Ectodermal cell (in vitro differentiated cells): ENCODE results near the gene KCNAB3.
A peak's percentile ranks its signal among the peaks of the same experiment; 100 is the strongest.

Experiments used
- H3K27ac ChIP-seq: 2 replicates; pipeline ENCODE4 v1.7.0; 2013; ENCODE audit warnings: mild to moderate bottlenecking, low read depth, low read length; ENCODE audit not compliant: insufficient read depth, poor library complexity, severe bottlenecking
- H3K27me3 ChIP-seq: 2 replicates; pipeline ENCODE4 v1.7.0; 2013; ENCODE audit warnings: mild to moderate bottlenecking, low read length; ENCODE audit not compliant: insufficient read depth, control insufficient read depth, poor library complexity, severe bottlenecking
- H3K36me3 ChIP-seq: one replicate; pipeline ENCODE4 v1.7.0; 2013; ENCODE audit warnings: low read length; ENCODE audit not compliant: control insufficient read depth, insufficient read depth
- H3K4me1 ChIP-seq: one replicate; pipeline ENCODE4 v1.7.0; 2013; ENCODE audit warnings: low read length; ENCODE audit not compliant: control insufficient read depth, insufficient read depth
- H3K4me3 ChIP-seq: 2 replicates; pipeline ENCODE4 v1.7.0; 2013; ENCODE audit warnings: low read depth, low read length, control low read depth; ENCODE audit not compliant: insufficient read depth
- H3K9me3 ChIP-seq: 2 replicates; pipeline ENCODE4 v1.7.0; 2013; ENCODE audit warnings: mild to moderate bottlenecking, low read length, moderate library complexity; ENCODE audit not compliant: control insufficient read depth
- WGBS, 2 experiments: methylation state at CpG; one replicate each; pipeline ENCODE4 v1.1.7; 2013; ENCODE audit warnings: missing lambda C conversion rate in 2 of 2; 5-methylcytosine and 5-hydroxymethylcytosine counted together

Gene KCNAB3

DNA sequence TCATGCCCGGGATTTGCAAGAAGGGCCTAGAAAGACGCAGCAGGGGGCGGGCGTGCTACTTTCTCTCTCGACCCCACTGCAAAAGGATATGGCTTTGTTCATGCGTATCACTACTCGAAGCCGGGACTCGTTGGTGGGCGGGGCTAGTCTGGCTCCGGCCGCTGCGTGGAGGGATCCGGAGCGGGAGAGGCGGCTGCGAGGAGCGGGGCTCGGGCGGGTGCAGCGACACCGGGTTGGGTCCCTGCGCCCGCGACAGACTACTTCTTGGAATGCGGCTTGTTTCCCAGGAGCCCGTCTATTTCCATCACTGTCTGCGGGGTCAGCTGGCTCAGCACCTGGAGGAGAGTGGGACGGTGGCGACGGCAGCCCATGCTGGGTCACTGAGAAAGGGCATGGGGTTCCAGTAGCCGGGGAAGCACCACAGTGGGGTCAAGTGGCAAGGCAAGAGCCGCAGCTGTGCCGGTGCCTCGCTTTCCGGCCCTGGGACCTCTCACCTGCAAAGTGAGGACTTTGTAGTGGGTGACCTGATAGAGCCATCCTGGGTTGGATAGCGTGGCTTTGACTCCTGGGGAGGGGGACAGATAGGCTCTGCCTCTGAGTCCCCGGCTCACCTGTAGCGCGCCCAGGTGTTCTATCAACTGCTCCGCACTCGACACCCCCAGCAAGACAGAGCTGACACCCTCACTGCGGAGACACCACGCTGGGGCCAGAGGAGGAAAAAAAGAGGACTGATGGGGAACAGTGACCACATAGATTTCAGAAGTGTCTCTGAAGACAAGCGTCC is 6.6 kb downstream of the KCNAB3 start:
- no peaks in the 10 kb centered on the region for H3K4me1 ChIP-seq
- peak overlapping the region; percentile 22 for H3K4me3 ChIP-seq
- WGBS, 2 experiments = 30 to 31% methylated on average over 45 of the region's 45 CpGs
- no peak overlapping the region for H3K27ac ChIP-seq
- peaks cover 72% of the 10 kb centered on the region for H3K27me3 ChIP-seq
- no peaks in the 10 kb centered on the region for H3K9me3 ChIP-seq
- H3K36me3 ChIP-seq = no peaks in the 10 kb centered on the region

DNA sequence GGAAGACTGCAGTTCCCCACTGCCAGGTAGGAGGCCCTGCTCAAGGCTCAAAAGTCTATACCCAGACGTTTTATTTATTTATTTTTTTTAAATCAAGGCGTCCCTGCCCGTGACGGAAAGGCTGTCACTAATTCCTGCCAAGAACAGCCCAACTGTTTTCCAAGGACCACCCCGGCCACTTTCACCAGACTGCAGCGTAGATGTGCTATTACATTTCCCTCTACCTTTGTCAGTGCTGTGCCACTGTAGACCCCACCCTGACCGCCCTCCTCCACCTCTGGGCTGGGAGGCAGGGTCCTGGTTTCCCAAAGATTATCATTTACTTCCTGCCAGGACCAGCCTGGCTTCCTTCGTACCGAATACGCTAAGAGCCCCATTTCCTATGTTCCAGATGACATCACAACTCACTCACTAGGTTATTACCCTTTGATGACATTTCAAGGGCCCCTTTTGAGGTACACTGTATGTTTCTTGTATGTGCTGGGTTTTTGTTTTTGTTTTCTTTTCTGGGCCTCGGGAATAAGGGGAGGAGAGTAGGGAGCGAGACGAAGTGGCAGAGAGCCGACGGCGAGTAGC is 7.3 kb downstream of the KCNAB3 start:
- H3K27ac ChIP-seq = no peak overlapping the region
- H3K36me3 ChIP-seq = no peaks in the 10 kb centered on the region
- H3K4me3 ChIP-seq = no peak overlapping the region
- no peaks in the 10 kb centered on the region for H3K9me3 ChIP-seq
- H3K27me3 ChIP-seq = peaks cover 70% of the 10 kb centered on the region
- 55 to 57% methylated on average over 16 of the region's 16 CpGs for WGBS, 2 experiments
- no peaks in the 10 kb centered on the region for H3K4me1 ChIP-seq

- Histone ChIP-seq H3K4me3 (no peak overlapping the region), H3K36me3 (no peaks in the 10 kb centered on the region), H3K27me3 (peaks cover 48% of the 10 kb centered on the region), H3K9me3 (no peaks in the 10 kb centered on the region), H3K27ac (no peak overlapping the region), H3K4me1 (peaks cover 9% of the 10 kb centered on the region)
- WGBS, 2 experiments = 66 to 77% methylated on average over 2 of the region's 2 CpGs
These were observed 12.8 kb downstream of the KCNAB3 start for GRCh38 chr17:7916808-7917207.

GRCh38 chr17:7916385-7916682 is 13.3 kb downstream of the KCNAB3 start:
- Histone ChIP-seq H3K9me3 (no peaks in the 10 kb centered on the region), H3K4me3 (peak overlapping the region; percentile 50), H3K4me1 (peaks cover 9% of the 10 kb centered on the region), H3K27ac (no peak overlapping the region), H3K36me3 (no peaks in the 10 kb centered on the region), H3K27me3 (peaks cover 44% of the 10 kb centered on the region)
- WGBS, 2 experiments = 52 to 55% methylated on average over 15 of the region's 15 CpGs

DNA sequence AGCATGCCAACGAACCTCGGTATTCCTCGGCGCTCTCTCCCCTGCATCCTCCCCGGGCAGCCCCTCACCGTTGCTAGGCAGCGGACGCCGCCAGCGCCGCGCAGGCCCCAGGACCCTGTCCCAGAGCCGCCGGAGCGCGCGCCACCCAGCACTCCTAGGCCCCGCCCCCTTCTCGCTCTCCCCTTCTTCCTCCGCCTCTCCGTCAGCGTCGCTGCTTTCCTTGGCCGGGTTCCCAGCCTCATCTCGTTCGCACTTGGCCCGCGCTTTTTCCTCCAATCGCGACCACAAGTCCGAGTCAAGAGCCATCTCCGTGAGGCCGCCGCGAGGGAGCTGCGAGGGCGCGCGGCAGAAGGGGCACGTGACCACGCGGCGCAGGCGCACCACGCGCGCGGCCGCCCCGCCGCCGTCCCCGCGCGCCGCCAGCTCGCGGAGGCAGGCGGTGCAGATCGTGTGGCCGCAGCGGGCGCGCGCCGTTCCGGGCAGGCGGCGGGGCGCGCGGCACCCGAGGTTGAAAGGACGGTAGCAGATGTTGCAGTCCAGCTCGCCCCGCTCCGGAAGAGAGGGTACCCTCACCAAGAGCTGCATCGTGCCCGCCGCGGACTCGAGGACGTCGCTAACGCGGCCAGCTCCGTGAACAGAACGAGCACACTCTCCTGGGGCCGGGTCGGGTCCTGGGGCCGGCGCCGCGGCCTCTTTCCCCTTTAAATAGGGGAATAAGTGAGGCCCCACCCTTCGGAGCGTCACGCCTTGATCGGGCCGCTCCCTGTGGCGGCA is 13.9 kb downstream of the KCNAB3 start, which contains the start of gene RNF227:
Gene RNF227, minus strand, starts transcription at position 679 of the 774 bp plus-strand sequence. Its CDS starts 94 bp downstream, at position 585.
- 1% methylated on average over 100 of the region's 100 CpGs for WGBS, 2 experiments
- H3K27me3 ChIP-seq = peaks cover 40% of the 10 kb centered on the region
- no peak within 1 kb of the TSS for H3K27ac ChIP-seq
- H3K4me1 ChIP-seq = peaks cover 9% of the 10 kb centered on the region
- no peaks in the 10 kb centered on the region for H3K9me3 ChIP-seq
- no peaks in the 10 kb centered on the region for H3K36me3 ChIP-seq
- H3K4me3 ChIP-seq = peak within 1 kb of the TSS; percentile 50

- Histone ChIP-seq H3K27me3 (peaks cover 40% of the 10 kb centered on the region), H3K36me3 (no peaks in the 10 kb centered on the region), H3K27ac (no peak overlapping the region), H3K4me3 (peak overlapping the region; percentile 50), H3K4me1 (peaks cover 9% of the 10 kb centered on the region), H3K9me3 (no peaks in the 10 kb centered on the region)
- 26 to 29% methylated on average over 15 of the region's 15 CpGs for WGBS, 2 experiments
These were observed 14.5 kb downstream of the KCNAB3 start for GRCh38 chr17:7915179-7915610.

DNA sequence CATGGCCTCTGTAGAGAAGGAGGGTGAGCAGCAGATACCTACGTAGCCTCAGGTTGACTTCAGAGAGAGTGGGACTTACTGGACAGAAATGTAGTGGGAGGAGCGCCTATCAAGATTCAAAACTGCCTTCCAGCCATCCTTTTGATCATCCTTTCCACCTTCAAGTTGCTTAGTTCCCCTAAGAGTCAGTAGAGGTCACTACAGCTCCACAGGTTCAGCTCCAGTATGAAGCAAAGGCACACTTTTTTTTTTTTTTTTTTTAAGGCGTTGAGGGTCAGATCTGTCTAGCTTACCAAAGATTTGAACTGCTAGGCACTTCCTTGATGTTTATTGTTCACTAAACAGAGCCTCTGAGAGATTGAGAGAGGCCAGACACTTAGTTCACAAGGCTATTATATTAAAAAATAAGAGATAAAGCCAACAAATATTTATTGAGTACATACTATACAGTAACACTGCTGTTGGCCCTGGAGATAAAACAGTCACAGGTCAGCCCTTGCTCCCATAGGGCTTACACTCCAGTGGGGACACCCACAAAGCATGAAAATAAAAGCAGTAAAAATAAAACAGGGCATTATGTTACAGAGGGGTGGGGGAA is 16.6 kb downstream of the KCNAB3 start:
- Histone ChIP-seq H3K9me3 (no peaks in the 10 kb centered on the region), H3K27ac (no peak overlapping the region), H3K4me1 (peaks cover 9% of the 10 kb centered on the region), H3K36me3 (no peaks in the 10 kb centered on the region), H3K4me3 (no peak overlapping the region), H3K27me3 (peaks cover 36% of the 10 kb centered on the region)
- WGBS, 2 experiments = 56 to 60% methylated on average over 2 of the region's 3 CpGs

DNA sequence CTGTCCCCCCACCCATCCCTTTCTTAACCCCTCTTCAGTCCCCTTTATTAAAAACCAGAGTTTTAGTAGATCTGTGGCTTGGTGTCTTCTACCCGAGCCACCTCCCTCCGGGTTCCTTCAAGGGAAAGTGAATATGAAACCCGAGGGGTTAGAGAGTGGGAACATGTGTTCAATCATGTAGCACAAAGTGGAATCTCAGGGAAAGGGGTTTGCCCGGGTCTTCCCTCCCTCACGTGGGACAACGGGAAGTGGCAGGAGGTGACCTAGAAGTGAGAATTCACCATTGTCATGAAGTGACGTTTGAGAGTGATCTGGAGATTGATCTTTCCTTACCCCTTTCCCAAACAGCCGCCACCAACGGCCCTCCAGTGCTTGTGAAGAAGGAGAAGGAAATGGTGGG is 18.5 kb downstream of the KCNAB3 start:
- Histone ChIP-seq H3K36me3 (no peaks in the 10 kb centered on the region), H3K27ac (no peak overlapping the region), H3K4me3 (no peak overlapping the region), H3K27me3 (peaks cover 18% of the 10 kb centered on the region), H3K4me1 (peaks cover 9% of the 10 kb centered on the region), H3K9me3 (no peaks in the 10 kb centered on the region)
- 92 to 94% methylated on average over 9 of the region's 9 CpGs for WGBS, 2 experiments

GRCh38 chr17:7910711-7911110 is 18.9 kb downstream of the KCNAB3 start:
- H3K27ac ChIP-seq = no peak overlapping the region
- no peaks in the 10 kb centered on the region for H3K9me3 ChIP-seq
- no peaks in the 10 kb centered on the region for H3K36me3 ChIP-seq
- peaks cover 16% of the 10 kb centered on the region for H3K27me3 ChIP-seq
- H3K4me1 ChIP-seq = peaks cover 9% of the 10 kb centered on the region
- no peak overlapping the region for H3K4me3 ChIP-seq
- 96 to 97% methylated on average over 12 to 13 of the region's 13 CpGs for WGBS, 2 experiments

DNA sequence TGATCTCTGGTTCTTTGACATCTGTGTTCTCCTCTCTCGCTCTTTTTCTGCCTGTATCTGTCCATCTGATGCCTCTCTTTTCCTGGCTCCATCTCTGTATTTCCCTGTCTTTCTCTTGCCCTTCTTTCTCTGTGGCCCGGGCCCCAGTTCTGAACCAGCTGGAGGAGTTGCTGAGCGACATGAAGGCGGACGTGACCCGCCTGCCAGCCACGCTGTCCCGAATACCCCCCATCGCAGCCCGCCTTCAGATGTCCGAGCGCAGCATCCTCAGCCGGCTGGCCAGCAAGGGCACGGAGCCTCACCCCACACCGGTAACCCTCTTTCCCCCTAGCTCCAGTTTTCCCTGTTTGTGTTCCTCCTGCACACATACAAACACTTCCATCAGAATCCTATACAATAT is 19.4 kb downstream of the KCNAB3 start:
- Histone ChIP-seq H3K36me3 (no peaks in the 10 kb centered on the region), H3K27me3 (peaks cover 12% of the 10 kb centered on the region), H3K4me1 (peaks cover 8% of the 10 kb centered on the region)

More for the DNA sequence above, 19.4 kb downstream of the KCNAB3 start:
- no peaks in the 10 kb centered on the region for H3K9me3 ChIP-seq
- H3K4me3 ChIP-seq = no peak overlapping the region
- 94 to 95% methylated on average over 15 of the region's 15 CpGs for WGBS, 2 experiments
- H3K27ac ChIP-seq = no peak overlapping the region
